GM18951 (cell line): ENCODE data around the gene RBMS1.
"Not testable (repeated sequence)": the region's sequence is repeated elsewhere in the genome, so short reads cannot be mapped to it uniquely, and the experiment has no call there.

Experiments used
- POLR2A ChIP-seq: IDR thresholded peaks from 4 replicates; pipeline ENCODE4 v1.6.1; 2011; ENCODE audit warnings: mild to moderate bottlenecking; ENCODE audit not compliant: insufficient read length, insufficient read depth; ENCODE audit errors: extremely low read depth
- in situ Hi-C: fragments of 300-500 bp; cut with MboI; formaldehyde crosslinking; loops from one replicate; pipeline ENCODE4 v1.12.0; 2022; ENCODE audit warnings: low sequenced_read_pairs, mixed read lengths, inconsistent platforms; ENCODE audit not compliant: unreplicated experiment

The RBMS1 gene

DNA sequence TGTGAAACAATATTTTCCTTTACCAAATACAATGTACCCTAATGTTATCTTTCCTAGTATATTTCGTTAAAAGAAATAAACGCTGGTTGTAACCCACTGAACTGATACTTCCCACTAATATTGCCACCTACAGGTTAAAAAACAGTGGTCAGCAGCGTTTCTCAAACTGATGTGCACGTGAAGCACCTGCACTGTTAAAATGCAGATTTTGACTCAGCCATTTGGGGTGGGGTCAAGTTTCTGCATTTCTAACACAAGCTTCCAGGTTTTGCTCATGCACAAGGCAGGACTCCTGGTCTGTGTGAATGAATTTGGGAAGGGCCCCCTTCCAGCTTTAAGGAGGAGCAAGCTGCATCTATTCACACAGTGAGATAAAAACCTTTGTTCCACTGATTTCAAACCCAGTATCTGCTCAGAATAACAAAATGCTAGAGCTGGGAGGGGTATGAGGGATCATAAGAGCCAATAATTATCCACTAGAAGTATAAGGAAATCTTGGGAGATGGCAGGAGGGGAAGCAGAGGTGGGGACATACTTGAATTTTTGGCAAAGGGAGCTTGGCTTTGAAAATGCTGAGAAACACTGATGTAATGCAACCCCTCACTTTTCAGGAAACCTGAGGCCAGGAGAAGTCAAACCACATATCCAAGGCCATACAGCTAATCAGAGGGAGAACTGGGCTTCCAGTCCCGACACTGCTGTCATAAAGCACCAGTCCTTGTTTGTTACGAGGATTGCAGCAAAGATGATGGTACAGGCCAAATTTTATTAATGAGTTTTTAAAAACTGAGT is 116.2 kb downstream of the RBMS1 start:
- in situ Hi-C loops = no loop called here
- no peak for TF ChIP-seq POLR2A

DNA sequence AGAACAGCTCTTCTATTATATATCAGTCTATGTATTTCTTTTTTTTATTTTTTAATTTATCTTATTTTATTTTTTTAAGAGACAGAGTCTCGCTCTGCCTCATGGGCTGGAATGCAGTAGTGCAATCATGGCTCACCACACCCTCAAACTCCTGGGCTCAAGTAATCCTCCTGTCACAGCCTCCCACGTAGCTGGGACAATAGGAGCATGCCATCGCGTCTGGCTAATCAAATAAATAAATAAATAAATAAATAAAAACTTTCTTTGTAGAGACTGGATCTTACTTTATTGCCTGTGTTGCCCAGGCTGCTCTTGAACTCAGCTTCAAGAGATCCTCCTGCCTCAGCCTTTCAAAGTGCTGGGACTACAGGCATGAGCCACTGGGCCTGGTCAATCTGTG is 117.0 kb downstream of the RBMS1 start:
- in situ Hi-C loops = no loop called here
- TF ChIP-seq POLR2A = no peak

DNA sequence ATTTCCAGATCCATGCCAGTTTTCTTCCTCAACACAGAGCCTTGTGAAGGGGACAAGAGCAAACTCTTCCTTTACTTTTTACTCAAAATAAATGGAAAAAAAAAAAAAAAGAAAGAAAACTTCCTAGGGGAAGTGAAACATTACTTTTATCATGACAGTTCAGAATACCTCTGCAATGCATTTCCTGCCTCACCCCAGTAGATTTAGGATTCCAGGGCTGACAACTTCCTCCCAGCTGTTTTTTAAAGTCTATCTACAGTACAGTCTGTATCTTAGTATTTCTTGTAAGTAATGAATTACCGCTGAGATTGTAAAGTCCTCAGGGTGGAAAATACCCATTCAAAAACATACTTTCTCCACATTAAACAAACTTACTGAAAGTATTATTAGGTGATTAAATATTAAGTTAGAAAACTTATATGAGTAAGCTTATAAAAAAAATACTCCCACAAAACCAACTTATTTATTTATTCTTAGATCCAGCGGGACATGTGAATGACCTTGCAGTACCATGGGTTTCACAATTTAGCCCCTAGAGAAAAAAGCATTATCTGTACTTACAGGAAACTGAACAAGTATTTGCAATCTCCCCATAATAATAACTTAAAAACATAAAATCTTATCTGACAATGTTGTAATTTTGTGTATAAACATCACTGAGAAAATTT is 117.7 kb downstream of the RBMS1 start:
- no peak for TF ChIP-seq POLR2A
- in situ Hi-C loops = no loop called here

- in situ Hi-C loops = no loop called here
- no peak for TF ChIP-seq POLR2A
These were observed 118.6 kb downstream of the RBMS1 start for GRCh38 chr2:160375037-160375436.

DNA sequence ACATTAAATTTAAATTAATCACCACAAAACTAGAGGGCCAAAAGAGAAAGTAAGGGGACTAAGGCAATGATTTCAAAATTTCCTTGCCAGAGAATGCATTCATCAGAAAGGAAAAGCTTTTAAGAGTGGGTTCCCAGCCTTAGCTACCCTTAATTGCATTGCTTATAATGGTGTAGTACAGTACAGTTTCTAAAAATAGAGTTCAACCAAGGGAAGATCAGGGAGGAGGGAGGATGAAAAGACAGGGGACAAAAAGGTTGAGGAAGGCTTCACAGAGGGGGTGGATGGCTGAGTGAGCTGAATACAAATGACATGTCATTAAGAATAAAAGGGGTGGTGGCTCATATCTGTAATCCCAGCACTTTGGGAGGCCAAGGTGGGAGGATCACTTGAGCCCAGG is 119.9 kb downstream of the RBMS1 start:
- no peak for TF ChIP-seq POLR2A
- in situ Hi-C loops = no loop called here

- no peak for TF ChIP-seq POLR2A
- in situ Hi-C loops = no loop called here
These were observed 120.3 kb downstream of the RBMS1 start for GRCh38 chr2:160373263-160373662.

DNA sequence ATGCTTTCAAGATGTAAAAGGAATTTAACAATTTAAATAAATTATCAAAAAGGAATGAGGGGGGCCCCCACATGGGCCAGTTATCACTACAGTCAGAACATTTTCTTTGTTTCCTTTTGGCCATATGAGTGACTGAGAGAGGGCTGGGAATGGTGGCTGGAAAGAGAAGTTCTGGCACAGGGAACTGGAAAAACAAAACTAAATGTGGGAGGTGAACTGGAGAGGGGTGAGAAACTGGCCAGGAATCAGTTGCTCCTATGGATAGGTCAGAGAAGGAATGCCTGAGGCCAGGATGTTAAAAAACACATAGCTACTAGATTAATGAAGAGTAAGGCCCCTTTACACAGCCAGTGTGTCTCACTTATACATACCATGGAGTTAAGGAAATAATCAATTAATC is 121.0 kb downstream of the RBMS1 start:
- in situ Hi-C loops = no loop called here
- TF ChIP-seq POLR2A = no peak

GRCh38 chr2:160372010-160372356 is 121.6 kb downstream of the RBMS1 start:
- TF ChIP-seq POLR2A = no peak
- in situ Hi-C loops = no loop called here

- TF ChIP-seq POLR2A = no peak
- in situ Hi-C loops = no loop called here
These were observed 122.2 kb downstream of the RBMS1 start for GRCh38 chr2:160371251-160372009.

DNA sequence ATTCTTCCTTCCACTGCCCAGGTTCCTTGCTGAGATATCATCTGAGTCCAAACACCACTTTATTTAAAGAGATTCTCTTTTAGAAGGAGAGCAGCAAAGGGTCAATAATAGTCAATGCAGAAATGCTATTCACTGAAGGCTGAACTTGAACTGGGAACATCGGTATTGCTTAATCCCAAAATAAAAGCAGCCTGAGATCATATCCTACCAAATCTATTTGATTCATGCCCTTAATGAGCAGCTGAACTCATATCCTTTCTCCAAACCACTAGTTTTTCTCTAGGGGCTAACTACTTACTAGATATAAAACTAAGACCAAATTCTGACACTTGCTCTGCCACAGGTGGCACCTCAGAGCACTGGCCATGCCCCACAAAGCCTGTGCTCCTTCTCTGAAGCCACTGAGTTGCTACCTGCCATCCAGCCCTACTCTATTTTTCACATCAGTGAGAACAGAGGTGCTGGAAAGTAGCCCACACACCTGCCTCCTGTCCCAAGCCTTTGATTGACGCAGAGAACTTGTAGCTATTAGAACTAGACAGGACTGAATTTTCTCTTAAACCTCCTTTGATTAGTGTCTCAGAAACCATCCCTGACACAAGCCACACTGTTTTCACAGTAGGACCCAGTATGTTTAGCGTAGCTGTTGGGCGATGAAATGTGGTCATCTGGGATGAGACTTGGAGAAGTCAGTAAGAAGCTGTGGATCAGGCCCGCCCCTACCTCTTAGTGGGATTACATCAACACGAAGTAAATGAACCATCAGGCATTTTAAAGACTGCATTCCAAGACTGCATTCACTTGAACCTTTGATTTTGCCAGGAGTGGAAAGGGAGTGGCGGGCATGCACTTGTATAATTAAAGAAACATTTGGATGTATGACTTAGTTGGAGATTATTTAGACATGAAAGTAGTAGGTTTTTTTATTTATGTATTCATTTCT is 124.3 kb downstream of the RBMS1 start:
- no peak for TF ChIP-seq POLR2A
- in situ Hi-C loops = no loop called here

GRCh38 chr2:160367887-160368286 is 125.7 kb downstream of the RBMS1 start:
- in situ Hi-C loops = no loop called here
- no peak for TF ChIP-seq POLR2A

DNA sequence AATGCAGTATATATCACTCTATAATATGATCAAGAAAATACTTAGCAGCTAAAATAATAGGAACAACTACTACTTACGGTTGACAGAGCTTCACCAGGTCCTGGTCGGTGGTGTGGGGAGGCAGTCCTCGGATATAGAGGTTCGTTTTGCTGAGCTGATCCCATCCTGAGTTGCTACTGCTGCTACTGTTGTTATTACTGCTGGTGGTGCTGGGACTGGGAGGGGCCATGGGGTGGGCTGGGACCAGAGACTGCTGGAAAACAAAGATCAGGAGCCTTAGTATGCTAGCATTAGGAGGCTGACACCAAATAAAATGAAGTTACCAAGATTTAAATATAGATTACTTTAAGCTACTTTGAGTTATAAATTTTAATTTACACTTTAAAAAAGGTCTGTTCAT is 126.5 kb downstream of the RBMS1 start:
- in situ Hi-C loops = not testable (repeated sequence)

DNA sequence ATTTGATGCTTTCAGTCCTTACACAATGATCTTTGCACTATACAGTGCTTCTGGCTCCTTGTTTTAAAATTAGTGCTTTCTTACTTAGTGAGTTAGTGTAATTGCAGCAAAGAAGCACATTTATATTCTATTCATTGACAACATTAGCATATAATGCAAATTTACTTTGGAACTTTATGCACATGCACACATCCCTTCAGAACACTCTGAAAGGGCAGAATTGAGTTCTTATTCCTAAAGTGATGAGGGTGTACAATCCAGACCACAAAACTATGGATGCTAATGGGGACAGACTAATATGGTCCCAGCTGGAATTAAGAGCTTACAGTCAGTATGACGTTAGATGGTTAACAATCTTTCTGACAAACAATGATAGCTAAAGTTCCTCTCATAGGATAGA is 127.1 kb downstream of the RBMS1 start:
- no peak for TF ChIP-seq POLR2A
- in situ Hi-C loops = no loop called here
